Femur (tissue), 1 donor: ENCODE results near the gene KCNE2.
"Not testable (repeated sequence)": the region's sequence is repeated elsewhere in the genome, so short reads cannot be mapped to it uniquely, and the experiment has no call there.

Experiments
- DNase-seq: peaks from one replicate; pipeline ENCODE4 v3.0.0-alpha.2; 2017

KCNE2 gene

GRCh38 chr21:34354836-34355235 lies 9.0 kb upstream of the KCNE2 start:
- DNase-seq = no peak

DNA sequence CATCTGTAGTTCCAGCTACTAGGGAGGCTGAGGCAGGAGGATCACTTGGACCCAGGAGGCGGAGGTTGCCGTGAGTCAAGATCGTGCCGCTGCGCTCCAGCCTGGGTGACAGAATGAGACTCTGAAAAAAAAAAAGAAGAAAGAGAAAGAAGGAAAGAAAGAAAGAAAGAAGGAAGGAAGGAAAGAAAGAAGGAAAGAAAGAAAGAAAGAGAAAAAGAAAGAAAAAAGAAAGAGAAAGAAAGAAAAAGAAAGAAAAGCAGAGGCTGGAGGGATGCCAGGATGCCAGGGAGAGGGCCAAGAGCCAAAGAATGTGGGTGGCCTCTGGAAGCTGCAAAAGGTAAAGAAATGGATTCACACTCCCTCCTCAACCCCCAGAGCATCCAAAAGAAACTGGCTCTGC lies 8.2 kb upstream of the KCNE2 start:
- no peak for DNase-seq

GRCh38 chr21:34357889-34358288 lies 5.9 kb upstream of the KCNE2 start:
- DNase-seq = no peak

DNA sequence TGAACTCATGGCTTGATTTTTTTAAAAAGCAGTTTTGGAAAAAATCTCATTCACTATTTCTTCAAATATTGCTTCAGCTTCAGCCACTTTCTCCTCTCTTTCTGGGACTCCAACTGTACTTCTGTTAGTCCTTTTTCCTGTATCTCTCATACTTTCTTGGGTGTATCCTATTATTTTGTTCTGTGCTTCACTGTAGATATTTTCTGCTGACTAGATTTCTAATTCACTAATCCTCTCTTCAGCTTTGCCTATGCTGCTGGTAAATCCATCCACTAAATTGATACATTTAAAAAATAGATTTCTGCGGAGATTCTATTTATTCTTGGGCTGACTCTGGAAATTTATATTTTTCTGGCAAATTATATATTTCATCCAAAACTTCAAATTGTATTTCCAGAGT lies 4.9 kb upstream of the KCNE2 start:
- DNase-seq = no peak

- no peak for DNase-seq
These were observed 3.1 kb upstream of the KCNE2 start for GRCh38 chr21:34360488-34361241.

- no peak for DNase-seq
These were observed 1.7 kb upstream of the KCNE2 start for GRCh38 chr21:34362136-34362444.

DNA sequence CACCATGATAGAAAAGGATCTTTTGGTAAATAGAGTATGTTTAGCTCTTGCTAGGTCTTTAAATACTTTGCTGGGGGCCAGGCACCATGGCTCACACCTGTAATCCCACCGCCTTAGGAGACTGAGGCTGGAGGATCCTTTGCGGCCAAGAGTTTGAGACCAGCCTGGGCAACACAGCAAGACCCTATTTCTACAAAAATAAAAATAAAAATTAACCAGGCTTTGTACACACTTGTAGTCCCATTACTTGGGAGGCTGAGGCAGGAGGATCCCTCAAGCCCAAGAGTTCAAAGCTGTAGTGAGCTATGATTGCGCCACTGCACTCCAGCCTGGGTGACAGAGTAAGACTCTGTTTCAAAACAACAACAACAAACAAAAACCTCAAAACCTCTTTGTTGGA lies 1.1 kb upstream of the KCNE2 start:
- DNase-seq = no peak

DNA sequence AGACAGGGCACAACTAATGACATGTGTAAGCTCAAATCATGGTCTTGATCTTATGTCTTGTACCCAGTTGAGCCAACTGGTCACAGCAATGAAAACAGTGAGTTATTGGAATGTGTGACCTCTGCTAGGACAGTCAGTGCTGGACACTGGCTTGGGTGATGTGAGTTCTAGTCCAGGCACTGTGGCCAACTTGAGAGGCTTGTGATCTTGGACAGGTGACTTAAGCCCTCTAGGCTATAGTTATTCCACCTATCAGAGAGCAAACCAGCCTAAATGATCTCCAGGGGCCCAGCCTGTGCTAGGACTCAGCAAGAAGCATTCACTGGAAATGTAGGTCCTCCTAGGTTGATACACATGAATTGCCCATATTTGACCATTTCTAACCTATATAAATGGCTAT lies 1.1 kb downstream of the KCNE2 start:
- DNase-seq = no peak

- no peak for DNase-seq
These were observed 2.0 kb downstream of the KCNE2 start for GRCh38 chr21:34365809-34366208.

- DNase-seq = no peak
These were observed 3.6 kb downstream of the KCNE2 start for GRCh38 chr21:34367320-34367935.

- DNase-seq = no peak
These were observed 5.9 kb downstream of the KCNE2 start for GRCh38 chr21:34369741-34370140.

DNA sequence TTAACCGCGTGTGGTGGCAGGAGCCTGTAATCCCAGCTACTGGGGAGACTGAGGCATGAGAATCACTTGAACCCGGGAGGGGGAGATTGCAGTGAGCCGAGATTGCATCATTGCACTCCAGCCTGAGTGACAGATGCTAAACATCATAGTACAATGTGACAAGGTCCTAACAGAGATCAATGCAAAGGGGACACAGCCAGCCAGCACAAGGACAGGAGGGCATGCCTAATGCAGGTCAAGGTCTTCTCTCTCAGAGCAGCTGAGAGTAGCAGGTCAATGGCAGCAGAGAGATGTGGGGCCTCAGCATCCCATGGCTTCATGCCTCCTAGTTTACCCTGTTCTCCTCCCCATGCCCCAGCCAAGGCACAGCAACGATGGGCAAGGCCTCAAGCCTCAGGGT lies 8.5 kb downstream of the KCNE2 start:
- no peak for DNase-seq

- DNase-seq = not testable (repeated sequence)
These were observed 10.7 kb downstream of the KCNE2 start for GRCh38 chr21:34374462-34374861.

GRCh38 chr21:34374940-34375618 lies 11.3 kb downstream of the KCNE2 start, which contains the start of gene SMIM11:
TSS of gene SMIM11 (plus strand) at chr21:34375507. CDS start at chr21:34379505, 3,998 bp downstream.
- DNase-seq = not testable (repeated sequence)

DNA sequence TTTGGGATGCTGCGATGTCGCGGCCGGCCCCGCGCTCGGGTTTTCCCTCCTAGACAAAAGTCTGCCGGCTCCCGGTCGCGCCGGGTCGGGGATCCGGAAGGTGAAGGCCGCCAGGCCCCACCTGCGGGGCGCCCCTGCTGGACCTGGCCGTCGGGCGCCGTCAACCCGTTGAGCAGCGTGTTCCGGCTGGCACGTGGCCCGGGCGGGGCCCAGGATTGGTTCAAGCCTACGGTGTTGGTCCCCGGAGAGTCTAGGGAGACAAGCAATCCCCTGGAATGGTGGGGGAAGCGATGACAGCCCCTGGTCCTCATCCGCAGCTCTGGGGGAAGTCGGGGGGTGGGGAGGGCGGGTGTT lies 11.8 kb downstream of the KCNE2 start:
- DNase-seq = not testable (repeated sequence)

- DNase-seq = not testable (repeated sequence)
These were observed 19.3 kb downstream of the KCNE2 start for GRCh38 chr21:34383138-34383537.

DNA sequence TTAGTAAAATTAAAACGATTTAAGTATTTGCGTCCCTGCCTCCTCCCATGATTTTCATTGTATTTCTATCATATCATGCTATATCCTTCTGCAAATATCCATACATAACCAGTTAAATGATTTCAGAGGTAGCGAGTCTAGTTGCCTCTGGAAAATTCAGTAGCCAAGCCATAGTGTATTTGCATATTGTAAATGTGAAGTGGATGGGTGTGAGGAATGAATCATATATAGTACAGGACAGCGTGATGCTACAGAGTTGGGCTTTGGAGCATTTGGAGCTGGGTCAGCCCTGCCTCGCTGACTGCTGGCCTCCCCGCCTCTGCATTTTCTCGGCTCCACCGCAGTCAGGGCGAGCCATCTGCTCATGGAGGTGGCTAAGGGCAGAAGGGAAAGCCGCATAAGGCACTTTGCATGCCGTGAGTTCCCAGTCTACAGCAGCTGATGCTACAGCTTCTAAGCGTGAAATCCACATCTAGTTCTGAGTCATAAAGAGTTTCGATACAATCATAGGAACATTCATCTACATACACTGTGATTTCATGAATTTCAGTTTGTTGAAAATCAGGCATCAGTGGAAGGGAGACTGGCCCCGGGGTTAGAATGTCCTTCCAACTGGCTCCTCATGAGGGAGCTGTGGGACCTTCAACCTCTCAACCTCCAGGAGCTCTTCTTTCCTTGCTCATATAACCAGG lies 20.1 kb downstream of the KCNE2 start:
- DNase-seq = not testable (repeated sequence)

GRCh38 chr21:34400522-34400921 lies 36.7 kb downstream of the KCNE2 start:
- not testable (repeated sequence) for DNase-seq

GRCh38 chr21:34404742-34405141 lies 40.9 kb downstream of the KCNE2 start:
- not testable (repeated sequence) for DNase-seq

DNA sequence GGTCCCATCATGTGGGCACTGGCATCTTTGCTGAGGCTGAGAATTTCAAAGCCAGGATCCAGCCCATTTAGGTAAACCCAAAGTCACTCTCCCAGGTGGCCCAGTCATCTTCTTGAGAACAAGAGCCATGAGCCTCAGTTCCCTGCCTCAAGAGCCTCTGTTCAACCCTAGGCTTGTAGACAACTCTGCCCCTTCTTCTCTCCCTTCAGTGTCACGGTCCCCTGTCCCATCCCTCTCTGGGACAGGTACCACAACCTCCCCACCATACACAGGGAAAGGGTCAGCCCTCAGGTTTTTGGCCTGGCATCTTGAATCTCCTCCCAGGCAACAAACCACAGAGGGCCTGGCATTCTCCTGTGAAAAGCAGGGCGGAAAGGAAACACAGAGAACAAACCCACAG lies 41.9 kb downstream of the KCNE2 start:
- not testable (repeated sequence) for DNase-seq

- DNase-seq = not testable (repeated sequence)
These were observed 42.3 kb downstream of the KCNE2 start for GRCh38 chr21:34406102-34406501.

GRCh38 chr21:34406676-34407075 lies 42.9 kb downstream of the KCNE2 start:
- not testable (repeated sequence) for DNase-seq

GRCh38 chr21:34407294-34407693 lies 43.5 kb downstream of the KCNE2 start:
- DNase-seq = not testable (repeated sequence)
